DOHH2 (cell line): ENCODE results near the gene NAT10.
"Not testable (repeated sequence)": the region's sequence is repeated elsewhere in the genome, so short reads cannot be mapped to it uniquely, and the experiment has no call there.

Experiments
- H3F3A ChIP-seq: fragments of 200-600 bp; sonication (generic), shearing (Covaris generic); 2 replicates; pipeline ENCODE4 v1.6.0; 2016; ENCODE audit warnings: antibody characterized with exemption, mild to moderate bottlenecking; ENCODE audit not compliant: control insufficient read depth, insufficient read depth
- H3K27ac ChIP-seq: fragments of 200-600 bp; sonication (generic); 2 replicates; pipeline ENCODE4 v1.5.1; 2014; ENCODE audit warnings: low read depth, mild to moderate bottlenecking, low read length, moderate library complexity
- H3K27me3 ChIP-seq: fragments of 200-600 bp; sonication (generic); 2 replicates; pipeline ENCODE4 v1.6.1; 2014; ENCODE audit warnings: mild to moderate bottlenecking, low read length, mixed read lengths; ENCODE audit not compliant: control insufficient read depth
- H3K36me3 ChIP-seq: fragments of 200-600 bp; sonication (generic); 2 replicates; pipeline ENCODE4 v1.6.1; 2014; ENCODE audit warnings: mild to moderate bottlenecking, low read length, moderate library complexity, mixed read lengths; ENCODE audit not compliant: control insufficient read depth
- H3K4me1 ChIP-seq: fragments of 200-600 bp; sonication (generic); 2 replicates; pipeline ENCODE4 v1.6.1; 2014; ENCODE audit warnings: mild to moderate bottlenecking, low read length, mixed read lengths; ENCODE audit not compliant: control insufficient read depth
- H3K4me2 ChIP-seq: fragments of 200-600 bp; sonication (generic); 2 replicates; pipeline ENCODE4 v1.6.0; 2014; ENCODE audit warnings: mild to moderate bottlenecking, low read length, moderate library complexity
- H3K4me3 ChIP-seq: fragments of 200-600 bp; sonication (generic); 2 replicates; pipeline ENCODE4 v1.5.1; 2014; ENCODE audit warnings: mild to moderate bottlenecking, low read length, mixed read lengths
- H3K79me2 ChIP-seq: fragments of 200-600 bp; sonication (generic); 2 replicates; pipeline ENCODE4 v1.6.1; 2014; ENCODE audit warnings: mild to moderate bottlenecking, low read length, mixed read lengths; ENCODE audit not compliant: control insufficient read depth
- H3K9me2 ChIP-seq: fragments of 200-600 bp; sonication (generic); replicated peaks from 2 replicates; pipeline ENCODE4 v1.6.1; 2014; ENCODE audit warnings: mild to moderate bottlenecking, low read length, mixed read lengths; ENCODE audit not compliant: control insufficient read depth
- H3K9me3 ChIP-seq: fragments of 200-600 bp; sonication (generic); 2 replicates; pipeline ENCODE4 v1.6.1; 2014; ENCODE audit warnings: antibody characterized with exemption, low read length, mixed read lengths; ENCODE audit not compliant: control insufficient read depth, insufficient read depth
- H4K20me1 ChIP-seq: fragments of 200-600 bp; sonication (generic); 2 replicates; pipeline ENCODE4 v1.6.0; 2014; ENCODE audit warnings: low read depth, mild to moderate bottlenecking, antibody characterized with exemption, low read length, moderate library complexity; ENCODE audit not compliant: control insufficient read depth, insufficient read depth
- CTCF ChIP-seq: fragments of 200-600 bp; sonication (generic); IDR thresholded peaks from one replicate; pipeline ENCODE4 v1.5.1; 2014; ENCODE audit warnings: antibody characterized with exemption, mild to moderate bottlenecking, low read depth, low read length; ENCODE audit not compliant: poor library complexity, severe bottlenecking
- EZH2phosphoT487 ChIP-seq: fragments of 200-600 bp; sonication (generic); IDR thresholded peaks from 2 replicates; pipeline ENCODE4 v1.6.1; 2017; ENCODE audit warnings: borderline replicate concordance, mild to moderate bottlenecking, antibody characterized with exemption, low read length, moderate library complexity, mixed read lengths

The NAT10 gene

GRCh38 chr11:34084637-34085036 is 20.8 kb upstream of the NAT10 start:
- H3F3A ChIP-seq = peaks cover 11% of the 10 kb centered on the region
- H3K4me2 ChIP-seq = no peak overlapping the region
- H4K20me1 ChIP-seq = no peaks in the 10 kb centered on the region
- no peaks in the 10 kb centered on the region for H3K9me2 ChIP-seq
- H3K36me3 ChIP-seq = peaks cover 91% of the 10 kb centered on the region
- TF ChIP-seq CTCF (no peak), EZH2phosphoT487 (no peak)
- H3K9me3 ChIP-seq = no peaks in the 10 kb centered on the region
- H3K79me2 ChIP-seq = peaks cover 46% of the 10 kb centered on the region
- no peaks in the 10 kb centered on the region for H3K27me3 ChIP-seq
- no peak overlapping the region for H3K4me3 ChIP-seq
- H3K4me1 ChIP-seq = no peaks in the 10 kb centered on the region
- no peak overlapping the region for H3K27ac ChIP-seq

DNA sequence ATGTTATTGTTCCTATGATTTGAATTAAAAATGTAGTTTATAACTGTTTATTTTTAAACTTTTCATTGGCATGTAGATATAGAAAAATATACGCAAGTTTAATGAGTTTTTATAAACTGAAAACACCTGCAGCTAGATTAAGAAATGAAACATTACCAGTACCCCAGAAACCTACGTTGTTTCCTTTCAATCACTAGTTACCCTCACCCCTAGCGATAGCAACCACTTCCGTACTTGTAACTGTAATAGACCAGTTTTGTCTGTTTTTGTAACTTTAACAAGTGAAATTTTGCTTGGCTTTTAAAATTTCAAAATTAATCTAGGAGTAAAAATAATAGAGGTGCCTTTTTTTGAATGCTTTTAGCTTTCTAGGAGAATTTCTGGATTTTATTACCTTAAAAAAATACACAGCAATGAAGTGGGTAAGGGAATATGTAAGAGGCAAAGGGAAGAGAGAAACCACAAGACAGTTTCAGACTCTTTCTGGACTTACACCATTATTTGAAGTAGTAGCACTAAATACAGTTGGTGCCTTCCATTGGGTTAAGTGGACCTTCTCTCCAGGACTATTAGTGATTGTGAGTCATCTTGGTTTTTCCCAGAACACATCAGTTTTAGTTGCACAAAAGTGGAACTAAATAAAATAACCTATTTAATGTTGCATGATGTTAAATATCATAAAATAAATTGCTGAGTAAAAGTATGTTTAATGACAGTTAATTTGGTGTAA is 18.7 kb upstream of the NAT10 start:
- no peak overlapping the region for H3K4me2 ChIP-seq
- H3K9me2 ChIP-seq = no peaks in the 10 kb centered on the region
- H3K36me3 ChIP-seq = peaks cover 88% of the 10 kb centered on the region
- peaks cover 20% of the 10 kb centered on the region for H3F3A ChIP-seq
- H3K9me3 ChIP-seq = no peaks in the 10 kb centered on the region
- H3K27me3 ChIP-seq = no peaks in the 10 kb centered on the region
- TF ChIP-seq CTCF (no peak), EZH2phosphoT487 (no peak)
- H3K27ac ChIP-seq = no peak overlapping the region
- H4K20me1 ChIP-seq = 0 out of 2 replicates have a peak, but pooled peaks cover 4% of the 10 kb centered on the region
- no peaks in the 10 kb centered on the region for H3K4me1 ChIP-seq
- H3K79me2 ChIP-seq = peaks cover 43% of the 10 kb centered on the region
- no peak overlapping the region for H3K4me3 ChIP-seq

- Histone ChIP-seq H3K79me2 (peaks cover 19% of the 10 kb centered on the region; the same call in 1 of the 2 replicates), H4K20me1 (0 out of 2 replicates have a peak, but pooled peaks cover 4% of the 10 kb centered on the region), H3K9me3 (no peaks in the 10 kb centered on the region), H3K36me3 (peaks cover 90% of the 10 kb centered on the region), H3K9me2 (no peaks in the 10 kb centered on the region), H3K4me3 (no peak overlapping the region), H3K4me2 (no peak overlapping the region), H3F3A (peaks cover 19% of the 10 kb centered on the region), H3K27me3 (no peaks in the 10 kb centered on the region), H3K27ac (no peak overlapping the region), H3K4me1 (no peaks in the 10 kb centered on the region)
- TF ChIP-seq CTCF (no peak), EZH2phosphoT487 (no peak)
Measured at GRCh38 chr11:34091825-34092224, 13.6 kb upstream of the NAT10 start.

GRCh38 chr11:34094900-34095299 is 10.5 kb upstream of the NAT10 start:
- H3K9me2 ChIP-seq, H4K20me1 ChIP-seq, H3K9me3 ChIP-seq, H3K27ac ChIP-seq, H3K4me2 ChIP-seq, H3K27me3 ChIP-seq, H3K4me3 ChIP-seq: not testable (repeated sequence)
- peaks cover 13% of the 10 kb centered on the region; the same call in 1 of the 2 replicates for H3K79me2 ChIP-seq
- H3F3A ChIP-seq = peaks cover 35% of the 10 kb centered on the region
- H3K36me3 ChIP-seq = peaks cover 97% of the 10 kb centered on the region
- peaks cover 12% of the 10 kb centered on the region for H3K4me1 ChIP-seq
